Adrenal gland (tissue), 19 donors: ENCODE data around the gene OSER1. TPM values are rescaled to one million over a fixed set of nuclear protein-coding genes. Genes with fewer than 3 reads are reported as not detected.

ENCODE experiments used
- DNase-seq, 7 donors: peaks; one replicate each; pipeline ENCODE4 v3.0.0-alpha.2; 2019 to 2020
- H3K27ac ChIP-seq, 5 donors: fragments of 200-600 bp; sonication (generic) in 4 of 5; 1 replicate in 3 of 5; 2 replicates in 2 of 5; pipeline versions ENCODE4 v1.5.1 to v1.8.0; 2016 to 2020; ENCODE audit warnings: mild to moderate bottlenecking in 1 of 5
- H3K27me3 ChIP-seq: fragments of 200-600 bp; 2 replicates; pipeline ENCODE4 v1.8.0; 2021
- H3K36me3 ChIP-seq, 2 donors: fragments of 200-600 bp; replicated peaks in 1 of 2; 1 replicate in 1 of 2; 2 replicates in 1 of 2; pipeline versions ENCODE4 v1.5.1 to v1.8.0; 2018 to 2022
- H3K4me1 ChIP-seq, 2 donors: fragments of 200-600 bp; replicated peaks in 1 of 2; 1 replicate in 1 of 2; 2 replicates in 1 of 2; pipeline versions ENCODE4 v1.5.1 to v1.8.0; 2018 to 2021
- H3K4me3 ChIP-seq, 4 donors: fragments of 200-600 bp; sonication (generic) in 3 of 4; one replicate each; pipeline ENCODE4 v1.5.1; 2016 to 2018
- H3K9me3 ChIP-seq, 3 donors: fragments of 200-600 bp; sonication (generic) in 1 of 3; replicated peaks in 1 of 3; 1 replicate in 2 of 3; 2 replicates in 1 of 3; pipeline versions ENCODE4 v1.5.1 to v1.8.0; 2016 to 2021
- POLR2A ChIP-seq, 2 donors: fragments of 450-650 bp; IDR thresholded peaks; one replicate each; pipeline ENCODE4 v1.6.1; 2017; ENCODE audit warnings: antibody characterized with exemption in 2 of 2, mild to moderate bottlenecking in 2 of 2, moderate library complexity in 1 of 2
- WGBS, 4 donors: extraction: QIAGEN DNeasy Blood & Tissue Kit in 2 of 4; methylation state at CpG; one replicate each; pipeline versions ENCODE4 v1.1.5 to v1.1.7; 2013 to 2017; 5-methylcytosine and 5-hydroxymethylcytosine counted together
- intact Hi-C, 2 donors: fragments of 100-400 bp; cut with DNase I; formaldehyde crosslinking; loops; one replicate each; pipeline versions ENCODE4 v1.14.1 to v1.15.0; 2022 to 2023
- long read RNA-seq, 10 donors: library from polyadenylated mRNA in 3 of 10; unstranded in 2 of 10; stranded (forward) in 1 of 10; transcript quantifications; one replicate each; pipeline ENCODE4 v2.0.0 and lab custom pipeline, GENCODE V29; 2021 to 2026
- polyA plus RNA-seq, 3 donors: library from polyadenylated mRNA; stranded (reverse); fragments of 200-250 nt in 2 of 3; fragments of 350-450 nt in 1 of 3; fragmentation: Illumina TruSeq in 1 of 3; extraction: RNeasy Lipid Tissue Mini Kit (QIAGEN cat#74804) in 1 of 3; gene quantifications; one replicate each; pipeline ENCODE4 v1.2.3, GENCODE V29; 2013 to 2014
- total RNA-seq, 9 donors: library from RNA; depleted of rRNA in 4 of 9; stranded (reverse); fragments of >200 nt in 4 of 9; fragments of 120-200 nt in 1 of 9; fragmentation: NEBNext Ultra II Directional in 1 of 9; extraction: Animal tissue kit (Norgen Biotek cat#: 25700) in 1 of 9; gene quantifications; one replicate each; pipeline versions ENCODE4 v1.1.0 to v1.2.4, GENCODE V29; 2013 to 2023
- TF ChIP-seq, protein P1 (sequence below), 6 experiments: fragments of 450-650 bp in 4 of 6; fragments of 200-600 bp in 2 of 6; sonication (generic) in 1 of 6; IDR thresholded peaks; 1 replicate in 5 of 6; 2 replicates in 1 of 6; pipeline versions ENCODE4 v1.5.1 to v1.8.0; 2016 to 2021; ENCODE audit warnings: antibody characterized with exemption in 6 of 6, mild to moderate bottlenecking in 2 of 6, moderate library complexity in 1 of 6
- donor health status: healthy with polysubstance abuse.
- donor health status: Bipolar disorder and iron deficiency.
- donor health status: DM: yes; HTN: yes; CAD: no.
- donor health status: DM: no; HTN: no; CAD: no.
- donor health status: DM: no; HTN: no; CAD: no.
- donor health status: DM: yes; HTN: yes; CAD: no.

Gene OSER1
- total RNA-seq (10 to 100 TPM; 24.6 to 46.7 (median 28.6) TPM), polyA plus RNA-seq (10 to 100 TPM; 19.5 to 36.4 (median 21.9) TPM)
- long read RNA-seq, donor 1, transcript OSER1-201 (4 exons, 1,572 nt): major isoform, 18 of 18 reads
- long read RNA-seq, donor 1, partial matches to known transcripts: 0 of 18 reads
- long read RNA-seq, donor 1, other reads (novel, unspliced or antisense): 0 of 18 reads
- long read RNA-seq, donor 2, transcript OSER1-201 (4 exons, 1,572 nt): major isoform, 22 of 22 reads
- long read RNA-seq, donor 2, partial matches to known transcripts: 0 of 22 reads
- long read RNA-seq, donor 2, other reads (novel, unspliced or antisense): 0 of 22 reads
- long read RNA-seq, donor 3, transcript OSER1-201 (4 exons, 1,572 nt): major isoform, 22 of 22 reads
- long read RNA-seq, donor 3, partial matches to known transcripts: 0 of 22 reads
- long read RNA-seq, donor 3, other reads (novel, unspliced or antisense): 0 of 22 reads
- long read RNA-seq, donor 4, transcript OSER1-201 (4 exons, 1,572 nt): major isoform, 37 of 41 reads
- long read RNA-seq, donor 4, partial matches to known transcripts: 1 of 41 reads
- long read RNA-seq, donor 4, other reads (novel, unspliced or antisense): 3 of 41 reads
- long read RNA-seq, donor 5, transcript OSER1-201 (4 exons, 1,572 nt): major isoform, 56 of 64 reads
- long read RNA-seq, donor 5, partial matches to known transcripts: 1 of 64 reads
- long read RNA-seq, donor 5, other reads (novel, unspliced or antisense): 7 of 64 reads
- long read RNA-seq, donor 6, transcript OSER1-201 (4 exons, 1,572 nt): major isoform, 27 of 29 reads
- long read RNA-seq, donor 6, partial matches to known transcripts: 0 of 29 reads
- long read RNA-seq, donor 6, other reads (novel, unspliced or antisense): 2 of 29 reads
- long read RNA-seq, donor 7, partial matches to known transcripts: 0 of 4 reads
- long read RNA-seq, donor 7, other reads (novel, unspliced or antisense): 0 of 4 reads
- long read RNA-seq, donor 8, transcript OSER1-201 (4 exons, 1,572 nt): major isoform, 16 of 21 reads
- long read RNA-seq, donor 8, partial matches to known transcripts: 5 of 21 reads
- long read RNA-seq, donor 8, other reads (novel, unspliced or antisense): 0 of 21 reads
- long read RNA-seq, donor 9, transcript OSER1-201 (4 exons, 1,572 nt): major isoform, 16 of 16 reads
- long read RNA-seq, donor 9, partial matches to known transcripts: 0 of 16 reads
- long read RNA-seq, donor 9, other reads (novel, unspliced or antisense): 0 of 16 reads
- long read RNA-seq, donor 10, transcript OSER1-201 (4 exons, 1,572 nt): major isoform, 14 of 14 reads
- long read RNA-seq, donor 10, partial matches to known transcripts: 0 of 14 reads
- long read RNA-seq, donor 10, other reads (novel, unspliced or antisense): 0 of 14 reads

DNA sequence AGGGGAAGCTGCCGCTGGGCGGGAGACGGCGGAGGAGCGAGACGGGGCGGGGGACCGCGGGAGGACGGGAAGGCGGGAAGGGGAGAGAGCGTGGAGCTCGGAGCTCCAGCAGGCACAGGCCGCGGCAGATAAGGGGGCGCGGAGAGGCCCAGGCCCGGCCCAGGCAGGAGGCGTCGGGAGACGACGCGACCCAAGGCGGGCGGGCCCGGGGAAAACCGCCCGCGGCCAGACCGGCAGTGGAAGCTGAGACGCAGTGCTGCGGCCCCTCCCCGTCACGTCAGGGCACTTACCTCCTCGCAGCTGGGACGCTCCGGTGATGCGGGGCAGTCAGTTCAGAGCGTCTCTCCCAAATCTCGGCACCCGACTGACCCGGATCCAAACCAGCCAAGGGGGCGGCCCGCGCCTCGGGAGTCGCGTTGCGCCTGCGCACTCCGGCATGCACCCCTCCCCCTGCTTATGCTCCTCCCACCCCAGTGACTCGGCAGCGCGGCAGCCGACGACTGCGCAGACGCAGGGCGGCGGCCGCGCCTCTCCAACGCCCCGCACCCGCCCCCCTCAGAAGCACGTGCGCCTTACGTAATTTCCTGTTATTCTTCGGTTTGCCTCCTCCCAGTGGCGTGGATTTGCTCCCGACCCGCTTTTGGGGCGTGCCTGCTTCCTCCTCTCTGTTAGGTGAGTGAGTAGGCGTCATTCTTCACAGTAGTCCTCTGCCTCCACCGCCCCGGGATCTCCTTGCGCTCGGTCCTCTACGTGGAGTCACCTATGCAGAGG, at the start of gene OSER1:
OSER1 (minus strand) TSS at position 366 of the 771 bp plus-strand sequence. CDS start 3,814 bp downstream, outside the sequence.
- no peaks in the 10 kb centered on the region for H3K27me3 ChIP-seq
- no peaks in the 10 kb centered on the region for H3K9me3 ChIP-seq
- intact Hi-C loops: no loop called here
- H3K4me1 ChIP-seq: peaks cover 28 to 36% of the 10 kb centered on the region in 2 donors
- TF ChIP-seq POLR2A (IDR thresholded peaks at IDR 0.05): peak; percentile 62 to 96
- TF ChIP-seq, protein P1, sequence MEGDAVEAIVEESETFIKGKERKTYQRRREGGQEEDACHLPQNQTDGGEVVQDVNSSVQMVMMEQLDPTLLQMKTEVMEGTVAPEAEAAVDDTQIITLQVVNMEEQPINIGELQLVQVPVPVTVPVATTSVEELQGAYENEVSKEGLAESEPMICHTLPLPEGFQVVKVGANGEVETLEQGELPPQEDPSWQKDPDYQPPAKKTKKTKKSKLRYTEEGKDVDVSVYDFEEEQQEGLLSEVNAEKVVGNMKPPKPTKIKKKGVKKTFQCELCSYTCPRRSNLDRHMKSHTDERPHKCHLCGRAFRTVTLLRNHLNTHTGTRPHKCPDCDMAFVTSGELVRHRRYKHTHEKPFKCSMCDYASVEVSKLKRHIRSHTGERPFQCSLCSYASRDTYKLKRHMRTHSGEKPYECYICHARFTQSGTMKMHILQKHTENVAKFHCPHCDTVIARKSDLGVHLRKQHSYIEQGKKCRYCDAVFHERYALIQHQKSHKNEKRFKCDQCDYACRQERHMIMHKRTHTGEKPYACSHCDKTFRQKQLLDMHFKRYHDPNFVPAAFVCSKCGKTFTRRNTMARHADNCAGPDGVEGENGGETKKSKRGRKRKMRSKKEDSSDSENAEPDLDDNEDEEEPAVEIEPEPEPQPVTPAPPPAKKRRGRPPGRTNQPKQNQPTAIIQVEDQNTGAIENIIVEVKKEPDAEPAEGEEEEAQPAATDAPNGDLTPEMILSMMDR (IDR thresholded peaks at IDR 0.05): no peak
- WGBS, 4 donors: 0 to 1% (median 0%) methylated on average over 42 to 79 of the region's 79 CpGs
- peak within 1 kb of the TSS; percentile 84 to 99 (median 97) for H3K27ac ChIP-seq
- peak; percentile 98 to 99 (median 98) for DNase-seq
- peak within 1 kb of the TSS; percentile 68 to 98 (median 93) for H3K4me3 ChIP-seq
- H3K36me3 ChIP-seq: peaks cover 0 to 8% of the 10 kb centered on the region in 2 donors

DNA sequence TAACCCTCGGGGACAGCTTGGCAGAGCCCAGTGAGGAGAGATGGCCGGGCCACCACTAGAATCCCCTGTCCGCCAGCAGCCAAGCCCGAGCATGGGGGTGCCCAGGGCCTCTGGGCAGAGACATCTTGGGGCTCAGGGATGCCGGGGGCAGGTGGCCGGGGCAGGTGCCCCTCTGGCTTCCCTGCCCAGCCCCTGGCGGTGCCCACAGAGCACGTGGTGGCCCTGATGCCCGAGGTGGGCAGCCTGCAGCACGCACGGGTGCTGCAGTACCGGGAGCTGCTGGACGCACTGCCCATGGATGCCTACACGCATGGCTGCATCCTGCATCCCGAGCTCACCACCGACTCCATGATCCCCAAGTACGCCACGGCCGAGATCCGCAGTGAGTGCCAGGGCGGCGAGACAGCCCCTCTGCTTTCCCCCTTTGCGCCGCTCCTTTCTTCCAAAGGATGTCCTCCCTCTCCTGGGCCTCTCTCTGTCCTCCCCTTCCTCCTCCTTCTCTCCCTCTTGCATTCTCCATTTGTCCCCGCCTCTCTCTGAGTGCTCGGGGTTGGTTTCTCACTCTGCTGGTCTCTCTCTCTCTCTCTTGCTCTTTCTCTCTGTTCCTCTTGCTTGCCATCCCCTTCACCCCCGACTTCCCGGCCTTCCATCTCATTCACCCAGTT, 47.8 kb upstream of the OSER1 start:
- 88 to 91% (median 90%) methylated on average over 23 to 28 of the region's 28 CpGs for WGBS, 4 donors
- H3K4me1 ChIP-seq: no peaks in the 10 kb centered on the region
- no peaks in the 10 kb centered on the region for H3K9me3 ChIP-seq
- no peaks in the 10 kb centered on the region for H3K36me3 ChIP-seq
- DNase-seq: no peak
- intact Hi-C loops: no loop called here
- no peak overlapping the region for H3K4me3 ChIP-seq
- no peak overlapping the region for H3K27ac ChIP-seq
- TF ChIP-seq POLR2A (IDR thresholded peaks at IDR 0.05): no peak
- TF ChIP-seq, protein P1 (IDR thresholded peaks at IDR 0.05): no peak
- no peaks in the 10 kb centered on the region for H3K27me3 ChIP-seq

DNA sequence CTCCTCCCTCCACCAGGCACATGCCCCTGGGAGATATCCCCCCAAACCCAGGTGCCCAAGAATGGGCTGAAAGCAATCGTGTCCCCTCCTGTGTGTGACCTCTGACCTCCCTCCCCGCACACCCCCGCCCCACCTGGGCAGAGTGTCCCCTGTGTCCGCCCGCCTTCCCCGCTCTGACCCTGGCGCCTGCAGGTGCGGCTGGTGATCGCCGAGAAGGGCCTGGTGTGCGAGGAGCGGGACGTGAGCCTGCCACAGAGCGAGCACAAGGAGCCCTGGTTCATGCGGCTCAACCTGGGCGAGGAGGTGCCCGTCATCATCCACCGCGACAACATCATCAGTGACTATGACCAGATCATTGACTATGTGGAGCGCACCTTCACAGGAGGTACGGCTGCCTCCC, 46.4 kb upstream of the OSER1 start:
- intact Hi-C loops: no loop called here
- no peaks in the 10 kb centered on the region for H3K27me3 ChIP-seq
- H3K9me3 ChIP-seq: no peaks in the 10 kb centered on the region
- H3K36me3 ChIP-seq: no peaks in the 10 kb centered on the region
- WGBS, 4 donors: 91 to 100% (median 93%) methylated on average over 1 to 21 of the region's 21 CpGs
- H3K4me3 ChIP-seq: no peak overlapping the region
- TF ChIP-seq, protein P1 (IDR thresholded peaks at IDR 0.05): no peak
- TF ChIP-seq POLR2A (IDR thresholded peaks at IDR 0.05): no peak
- no peak for DNase-seq
- no peaks in the 10 kb centered on the region for H3K4me1 ChIP-seq
- H3K27ac ChIP-seq: no peak overlapping the region
